ENCODE measurements around the gene ASB1. TPM values are rescaled to one million over a fixed set of nuclear protein-coding genes. Genes with fewer than 3 reads are reported as not detected.

Gene ASB1
- total and polyA plus RNA-seq, 2 of the 13 experiments (the other 11 are each of a cell fraction or from before 2014, with no cell fraction given), result 48.6 to 49.2 TPM

GRCh38 chr2:238456970-238457926 is 30.5 kb downstream of the ASB1 start (continued):
- TF ChIP-seq AKAP8 (CRISPR knock-in tag; IDR thresholded peaks at IDR 0.05) (no peak), ZFP41 (CRISPR knock-in tag; IDR thresholded peaks at IDR 0.05; ENCODE audit: borderline replicate concordance) (peak; percentile 84), CEBPB (IDR thresholded peaks at IDR 0.05; ENCODE audit: borderline replicate concordance, low read depth, low read length) (no peak), ZNF562 (CRISPR knock-in tag; IDR thresholded peaks at IDR 0.05; ENCODE audit: borderline replicate concordance) (no peak), KDM5A (IDR thresholded peaks at IDR 0.05; ENCODE audit: borderline replicate concordance, low read length) (no peak), NAIF1 (CRISPR knock-in tag; IDR thresholded peaks at IDR 0.05; ENCODE audit: borderline replicate concordance) (no peak), KLF16 (CRISPR knock-in tag; IDR thresholded peaks at IDR 0.05) (peak in 1 of 2 experiments; percentile 19; a peak in 1 of 4 replicates), IRF2 (CRISPR knock-in tag; IDR thresholded peaks at IDR 0.05) (peak; percentile 57; the same call in 1 of the 2 replicates), ARID3A (IDR thresholded peaks at IDR 0.05; ENCODE audit: low read depth, low read length) (no peak), IKZF1 (IDR thresholded peaks at IDR 0.05) (no peak), POLR2AphosphoS2 (IDR thresholded peaks at IDR 0.05; ENCODE audit: low read depth, low read length) (no peak), MNT (IDR thresholded peaks at IDR 0.05) (0 out of 2 replicates have a peak, but pooled peaks have one; percentile 24), MYC (CRISPR knock-in tag; IDR thresholded peaks at IDR 0.05; ENCODE audit: borderline replicate concordance) (peak; percentile 59; the same call in 1 of the 2 replicates), ZFYVE20 (CRISPR knock-in tag; IDR thresholded peaks at IDR 0.05; ENCODE audit: borderline replicate concordance, low read depth) (no peak), ZNF512B (CRISPR knock-in tag; IDR thresholded peaks at IDR 0.05; ENCODE audit: borderline replicate concordance) (no peak), ZNF503 (CRISPR knock-in tag; IDR thresholded peaks at IDR 0.05) (no peak), ZNF451 (CRISPR knock-in tag; IDR thresholded peaks at IDR 0.05) (no peak), RNF219 (CRISPR knock-in tag; IDR thresholded peaks at IDR 0.05) (no peak)

All from HepG2 (cell line).